Measurements from ENCODE around the gene MAGI1.

MAGI1 gene

DNA sequence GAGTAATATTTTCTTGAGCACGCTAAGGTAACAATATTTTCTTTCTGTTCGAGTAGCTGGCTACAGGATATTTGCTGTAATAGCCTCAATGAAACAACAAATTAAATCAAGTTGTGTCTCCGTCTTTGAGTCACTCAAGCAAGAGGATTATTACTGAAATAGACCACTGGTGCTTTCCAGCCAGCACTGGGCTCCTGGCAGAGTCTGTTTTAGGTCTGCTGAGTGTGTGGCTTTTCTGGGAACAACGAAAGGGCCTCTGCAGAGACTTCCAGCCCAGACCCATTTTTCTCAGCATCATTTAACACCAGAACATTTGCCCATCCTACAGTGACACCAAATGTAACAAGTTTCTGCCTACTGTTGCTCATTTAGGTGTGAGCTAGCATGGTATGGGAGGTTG is 652.9 kb downstream of the MAGI1 start:
- no peaks in the 10 kb centered on the region for H3K9me3 ChIP-seq (ENCODE audit: control insufficient read depth, insufficient read depth, low read length)
- no peak overlapping the region for H3K9ac ChIP-seq (ENCODE audit: low read depth, low read length)
- no peaks in the 10 kb centered on the region for H3K4me1 ChIP-seq (ENCODE audit: insufficient read depth, low read length)
- H3K36me3 ChIP-seq (ENCODE audit: insufficient read depth, low read length) = peaks cover 22% of the 10 kb centered on the region

DNA sequence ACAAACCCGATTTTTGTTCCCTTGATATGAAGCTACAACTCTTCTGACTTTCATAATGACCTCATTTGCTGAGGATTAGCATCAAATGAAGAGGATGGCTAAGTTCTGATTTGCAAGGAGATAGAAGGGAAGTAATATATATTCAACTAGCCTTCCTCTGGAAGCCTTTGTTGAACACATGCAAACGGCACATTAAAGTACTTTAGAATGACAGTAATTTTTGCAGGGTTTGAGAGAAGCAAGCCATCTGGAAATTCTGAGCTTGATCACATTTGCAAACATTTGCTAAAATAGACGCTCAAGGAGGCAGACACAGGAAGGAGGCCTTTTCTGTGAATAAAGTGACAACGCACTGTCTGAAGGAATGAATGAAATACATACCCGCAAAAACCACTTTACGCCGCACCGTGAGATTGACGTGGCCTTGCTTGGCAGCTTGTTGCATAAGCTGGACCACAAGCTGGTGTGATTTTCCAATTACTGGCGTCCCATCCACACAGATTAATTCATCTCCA is 657.2 kb downstream of the MAGI1 start:
- Histone ChIP-seq H3K36me3 (ENCODE audit: insufficient read depth, low read length) (peaks cover 29% of the 10 kb centered on the region), H3K9me3 (ENCODE audit: control insufficient read depth, insufficient read depth, low read length) (no peaks in the 10 kb centered on the region), H3K9ac (ENCODE audit: low read depth, low read length) (no peak overlapping the region), H3K4me1 (ENCODE audit: insufficient read depth, low read length) (no peaks in the 10 kb centered on the region)

DNA sequence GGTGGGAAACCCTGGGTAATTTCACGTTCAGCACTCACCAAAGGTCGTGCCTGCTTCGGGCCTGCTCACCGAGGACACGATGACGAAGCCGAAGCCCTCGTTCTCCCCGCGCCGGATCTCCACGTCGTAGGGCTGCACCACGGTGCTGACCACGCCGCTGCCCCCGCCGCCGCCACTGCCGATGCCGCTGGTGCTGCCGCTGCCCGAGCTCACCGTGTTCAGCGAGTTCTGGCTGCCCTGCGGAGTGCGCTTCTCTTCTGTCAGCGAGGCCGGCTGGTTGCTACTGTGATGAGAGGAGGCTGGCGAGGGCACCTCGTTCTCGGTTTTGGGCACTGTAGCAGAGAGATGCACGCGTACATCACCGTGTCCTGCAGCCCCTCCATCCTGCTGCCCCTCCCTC is 659.5 kb downstream of the MAGI1 start:
- Histone ChIP-seq H3K4me1 (ENCODE audit: insufficient read depth, low read length) (no peaks in the 10 kb centered on the region), H3K9ac (ENCODE audit: low read depth, low read length) (no peak overlapping the region), H3K36me3 (ENCODE audit: insufficient read depth, low read length) (peaks cover 29% of the 10 kb centered on the region), H3K9me3 (ENCODE audit: control insufficient read depth, insufficient read depth, low read length) (no peaks in the 10 kb centered on the region)

DNA sequence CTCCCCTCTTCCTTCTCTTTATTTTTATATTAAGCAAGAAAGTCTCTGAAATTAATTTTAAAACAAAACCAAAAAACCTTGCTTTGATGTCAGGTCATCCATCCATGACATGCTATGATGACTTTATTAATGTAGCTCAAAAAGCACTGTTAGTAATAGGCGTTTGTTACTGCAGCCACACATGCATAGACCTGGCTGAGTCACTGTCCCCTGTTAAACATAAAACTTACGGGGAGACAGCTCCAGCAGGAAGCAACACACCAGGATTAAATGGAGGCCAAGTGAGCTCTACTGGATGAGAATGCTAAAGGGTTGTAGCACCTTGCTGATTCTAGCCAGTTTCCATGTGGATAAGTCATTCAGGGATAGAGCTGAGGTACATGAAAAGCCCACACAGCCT is 661.1 kb downstream of the MAGI1 start:
- H3K36me3 ChIP-seq (ENCODE audit: insufficient read depth, low read length) = peaks cover 23% of the 10 kb centered on the region
- H3K9me3 ChIP-seq (ENCODE audit: control insufficient read depth, insufficient read depth, low read length) = no peaks in the 10 kb centered on the region
- no peaks in the 10 kb centered on the region for H3K4me1 ChIP-seq (ENCODE audit: insufficient read depth, low read length)
- H3K9ac ChIP-seq (ENCODE audit: low read depth, low read length) = no peak overlapping the region

DNA sequence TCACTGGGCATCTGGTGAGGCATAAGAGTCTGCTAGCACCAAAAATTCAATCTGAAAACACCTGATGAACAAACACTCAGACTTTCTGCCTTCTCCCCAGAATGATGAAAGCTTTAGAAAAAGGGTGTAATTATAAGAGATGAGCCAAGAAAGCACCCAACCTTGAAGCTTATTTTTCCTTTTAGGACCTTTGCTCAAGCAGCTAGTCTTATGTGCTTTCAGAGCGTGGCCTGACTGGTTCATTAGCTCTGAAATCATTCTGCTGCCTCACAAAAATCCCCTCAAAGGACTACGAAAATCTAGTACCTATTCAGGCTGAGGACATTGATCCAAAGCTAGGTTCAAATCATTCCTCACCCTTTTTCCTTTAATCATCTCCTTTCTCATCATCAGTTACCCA is 662.3 kb downstream of the MAGI1 start:
- Histone ChIP-seq H3K4me1 (ENCODE audit: insufficient read depth, low read length) (no peaks in the 10 kb centered on the region), H3K36me3 (ENCODE audit: insufficient read depth, low read length) (peaks cover 19% of the 10 kb centered on the region), H3K9ac (ENCODE audit: low read depth, low read length) (no peak overlapping the region), H3K9me3 (ENCODE audit: control insufficient read depth, insufficient read depth, low read length) (no peaks in the 10 kb centered on the region)

DNA sequence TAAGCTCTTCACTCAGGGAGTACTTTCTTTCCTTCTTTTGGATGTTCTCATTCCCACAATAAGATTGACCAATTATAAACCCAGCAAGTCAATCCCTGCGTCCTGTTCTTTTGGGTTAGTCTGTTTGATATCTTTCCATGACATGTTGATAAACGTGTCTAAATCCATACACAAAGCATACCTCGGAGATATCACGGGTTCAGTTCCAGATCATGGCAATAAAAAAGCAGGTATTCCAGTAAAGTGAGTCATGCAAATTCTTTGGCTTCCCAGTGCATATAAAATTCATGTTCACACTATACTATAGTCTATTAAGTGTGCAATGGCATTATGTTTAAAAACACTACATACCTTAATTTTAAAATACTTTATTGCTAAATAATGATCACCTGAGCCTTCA is 667.7 kb downstream of the MAGI1 start:
- H3K9me3 ChIP-seq (ENCODE audit: control insufficient read depth, insufficient read depth, low read length) = no peaks in the 10 kb centered on the region
- H3K36me3 ChIP-seq (ENCODE audit: insufficient read depth, low read length) = peaks cover 6% of the 10 kb centered on the region

DNA sequence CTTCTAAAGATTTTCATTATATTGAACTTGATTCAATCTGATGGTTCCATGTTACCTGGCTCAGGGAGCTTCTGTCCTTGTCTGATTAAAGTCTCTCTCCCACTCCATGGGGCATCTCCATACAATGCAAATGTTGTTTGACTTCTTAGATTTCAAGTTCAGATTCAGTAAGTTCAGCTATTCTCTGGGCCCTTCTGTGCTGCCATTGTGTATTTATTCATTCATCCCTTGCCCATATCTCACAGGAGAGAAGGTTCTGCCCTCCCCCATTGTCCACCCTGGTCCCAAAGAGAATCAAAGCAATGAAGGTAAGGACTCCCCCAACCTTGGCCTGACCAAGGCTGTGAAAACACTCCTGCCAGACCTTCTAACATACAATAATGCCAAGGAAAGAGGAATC is 669.9 kb downstream of the MAGI1 start:
- no peaks in the 10 kb centered on the region for H3K9me3 ChIP-seq (ENCODE audit: control insufficient read depth, insufficient read depth, low read length)
- H3K4me1 ChIP-seq (ENCODE audit: insufficient read depth, low read length) = no peaks in the 10 kb centered on the region
- H3K9ac ChIP-seq (ENCODE audit: low read depth, low read length) = no peak overlapping the region
- H3K36me3 ChIP-seq (ENCODE audit: insufficient read depth, low read length) = peaks cover 6% of the 10 kb centered on the region

More for the DNA sequence above, 667.7 kb downstream of the MAGI1 start:
- H3K9ac ChIP-seq (ENCODE audit: low read depth, low read length) = no peak overlapping the region
- H3K4me1 ChIP-seq (ENCODE audit: insufficient read depth, low read length) = no peaks in the 10 kb centered on the region

DNA sequence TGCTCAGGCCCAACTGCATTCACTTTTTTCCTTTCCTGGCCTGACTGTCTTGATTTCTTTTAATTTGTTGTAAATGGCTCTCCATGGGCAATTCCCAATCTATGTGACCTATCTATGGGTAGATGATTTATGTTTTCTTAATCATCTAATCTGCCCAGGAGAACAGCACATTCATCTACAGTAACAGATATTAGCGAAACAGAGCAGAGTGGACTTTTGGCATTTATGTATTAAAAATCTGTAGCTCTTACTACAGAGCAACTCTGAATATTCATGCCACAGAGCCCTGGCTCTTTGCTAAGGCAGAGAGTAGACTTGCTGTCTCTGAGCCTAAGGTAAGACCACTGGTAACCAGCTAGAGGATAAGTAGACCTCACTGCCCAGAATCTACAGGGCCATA is 676.0 kb downstream of the MAGI1 start:
- H3K36me3 ChIP-seq (ENCODE audit: insufficient read depth, low read length) = no peaks in the 10 kb centered on the region; the same call in 1 of the 2 replicates

DNA sequence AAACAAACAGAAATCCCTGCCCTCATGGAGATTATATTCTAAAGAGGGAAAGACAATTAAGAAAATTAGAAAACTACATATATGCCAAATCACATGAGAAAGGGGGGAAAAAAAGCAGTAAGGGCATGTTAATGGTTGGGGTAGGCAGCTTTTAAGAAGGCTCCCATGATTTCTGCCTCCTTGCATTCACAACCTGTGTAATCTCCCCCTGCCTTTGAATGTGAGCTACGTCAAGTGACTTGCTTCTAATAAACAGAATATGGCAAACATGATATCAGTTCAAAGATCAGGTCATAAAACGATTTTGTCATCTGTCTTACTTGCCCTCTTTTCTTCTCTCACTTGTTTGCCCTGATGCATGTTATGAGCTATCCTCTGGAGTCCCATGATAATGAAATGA is 677.3 kb downstream of the MAGI1 start:
- no peak overlapping the region for H3K9ac ChIP-seq (ENCODE audit: low read depth, low read length)
- no peaks in the 10 kb centered on the region; the same call in 1 of the 2 replicates for H3K36me3 ChIP-seq (ENCODE audit: insufficient read depth, low read length)

More for the DNA sequence above, 676.0 kb downstream of the MAGI1 start:
- H3K4me1 ChIP-seq (ENCODE audit: insufficient read depth, low read length) = no peaks in the 10 kb centered on the region
- no peak overlapping the region for H3K9ac ChIP-seq (ENCODE audit: low read depth, low read length)
- peaks cover 5% of the 10 kb centered on the region; the same call in 1 of the 2 replicates for H3K9me3 ChIP-seq (ENCODE audit: control insufficient read depth, insufficient read depth, low read length)

DNA sequence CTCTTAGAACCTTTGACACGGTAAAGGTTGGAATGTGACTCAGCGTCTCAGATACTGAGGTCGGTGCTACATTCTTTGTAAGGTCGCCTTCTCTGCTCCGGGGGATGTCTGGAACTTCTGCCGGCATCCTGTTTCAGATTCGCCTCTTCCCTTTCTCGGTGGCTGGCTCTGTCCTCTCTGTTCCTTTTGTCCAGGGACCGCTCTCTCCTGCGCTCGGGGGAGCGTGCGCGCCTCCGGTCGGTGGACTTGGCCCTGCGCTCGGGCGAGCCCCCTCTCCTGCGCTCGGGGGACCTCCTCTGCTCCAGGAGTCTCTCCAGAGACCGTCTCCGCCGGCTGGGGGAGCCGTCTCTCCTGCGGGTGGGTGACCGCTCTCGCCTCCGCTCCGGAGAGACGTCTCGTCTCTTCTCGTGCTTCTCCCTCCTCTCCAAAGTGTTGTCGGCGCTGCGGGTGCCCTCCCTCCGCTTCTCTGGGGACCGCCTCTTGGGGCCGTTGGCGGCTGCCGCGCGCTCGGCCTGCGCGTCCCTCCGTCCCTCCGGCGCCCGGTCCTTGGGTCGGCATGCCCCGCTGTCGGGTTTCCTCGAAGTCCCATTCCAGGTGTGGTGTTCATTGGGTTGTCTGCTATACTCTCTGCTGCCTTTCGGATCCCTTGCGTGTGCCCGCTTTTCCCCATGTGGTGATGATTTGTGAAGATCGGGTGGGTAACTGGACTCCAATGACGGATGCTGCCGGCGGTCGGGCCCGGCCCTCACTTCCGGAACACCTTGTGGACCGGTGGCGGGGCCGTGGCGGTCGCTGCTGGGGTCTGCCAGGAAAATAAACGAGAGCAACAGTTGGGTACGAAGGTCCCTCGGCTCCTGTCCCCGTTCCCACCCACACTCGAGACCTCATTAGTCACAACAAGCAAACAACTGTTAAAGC is 682.1 kb downstream of the MAGI1 start:
- Histone ChIP-seq H3K4me1 (ENCODE audit: insufficient read depth, low read length) (peaks cover 3% of the 10 kb centered on the region; the same call in 1 of the 2 replicates), H3K9me3 (ENCODE audit: control insufficient read depth, insufficient read depth, low read length) (peaks cover 1% of the 10 kb centered on the region; the same call in 1 of the 2 replicates), H3K9ac (ENCODE audit: low read depth, low read length) (peak overlapping the region; percentile 42; the same call in 1 of the 2 replicates), H3K36me3 (ENCODE audit: insufficient read depth, low read length) (no peaks in the 10 kb centered on the region)

More for the DNA sequence above, 677.3 kb downstream of the MAGI1 start:
- H3K4me1 ChIP-seq (ENCODE audit: insufficient read depth, low read length) = no peaks in the 10 kb centered on the region; the same call in 1 of the 2 replicates
- H3K9me3 ChIP-seq (ENCODE audit: control insufficient read depth, insufficient read depth, low read length) = peaks cover 5% of the 10 kb centered on the region; the same call in 1 of the 2 replicates

DNA sequence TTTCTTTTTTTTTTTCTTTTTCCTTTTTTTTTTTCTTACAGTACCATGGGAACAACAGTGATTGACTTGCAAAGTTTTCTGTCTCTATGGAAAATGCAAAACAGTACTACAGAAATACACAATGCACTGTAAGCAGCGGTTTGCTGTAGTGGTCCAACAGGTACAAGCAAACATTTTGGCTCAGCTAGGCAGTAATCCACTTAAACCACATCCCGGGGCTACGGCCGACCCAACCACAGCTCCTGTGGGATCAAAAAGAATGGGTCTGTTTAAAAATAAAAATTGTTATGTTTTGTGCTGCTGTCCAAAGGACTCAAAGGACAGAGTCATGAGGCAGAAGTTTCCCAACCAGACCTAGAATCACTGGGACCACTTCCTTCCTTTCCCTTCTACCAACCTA is 683.8 kb downstream of the MAGI1 start:
- no peaks in the 10 kb centered on the region for H3K36me3 ChIP-seq (ENCODE audit: insufficient read depth, low read length)
- no peak overlapping the region for H3K9ac ChIP-seq (ENCODE audit: low read depth, low read length)
- peaks cover 3% of the 10 kb centered on the region; the same call in 1 of the 2 replicates for H3K4me1 ChIP-seq (ENCODE audit: insufficient read depth, low read length)
- H3K9me3 ChIP-seq (ENCODE audit: control insufficient read depth, insufficient read depth, low read length) = no peaks in the 10 kb centered on the region

DNA sequence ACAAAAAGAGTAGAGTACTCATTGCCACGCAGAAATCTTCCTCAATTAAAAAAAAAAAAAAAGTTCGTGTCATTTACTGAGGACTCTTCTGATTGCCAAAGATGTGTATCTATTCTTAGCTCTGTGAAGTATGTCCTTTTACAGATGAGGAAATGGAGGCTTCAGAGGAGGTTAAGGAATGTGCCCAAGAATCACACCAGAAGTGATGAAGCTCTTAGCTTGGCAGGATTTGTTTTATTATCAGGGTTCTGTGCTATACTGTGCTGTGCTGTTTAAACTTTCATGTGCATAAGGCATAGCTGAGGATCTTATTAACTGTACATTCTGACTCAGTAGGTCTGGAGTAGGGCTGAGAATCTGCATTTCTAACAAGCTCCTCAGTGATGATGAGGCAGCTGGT is 685.8 kb downstream of the MAGI1 start:
- Histone ChIP-seq H3K4me1 (ENCODE audit: insufficient read depth, low read length) (peaks cover 3% of the 10 kb centered on the region; the same call in 1 of the 2 replicates), H3K9ac (ENCODE audit: low read depth, low read length) (no peak overlapping the region), H3K36me3 (ENCODE audit: insufficient read depth, low read length) (no peaks in the 10 kb centered on the region), H3K9me3 (ENCODE audit: control insufficient read depth, insufficient read depth, low read length) (no peaks in the 10 kb centered on the region)

DNA sequence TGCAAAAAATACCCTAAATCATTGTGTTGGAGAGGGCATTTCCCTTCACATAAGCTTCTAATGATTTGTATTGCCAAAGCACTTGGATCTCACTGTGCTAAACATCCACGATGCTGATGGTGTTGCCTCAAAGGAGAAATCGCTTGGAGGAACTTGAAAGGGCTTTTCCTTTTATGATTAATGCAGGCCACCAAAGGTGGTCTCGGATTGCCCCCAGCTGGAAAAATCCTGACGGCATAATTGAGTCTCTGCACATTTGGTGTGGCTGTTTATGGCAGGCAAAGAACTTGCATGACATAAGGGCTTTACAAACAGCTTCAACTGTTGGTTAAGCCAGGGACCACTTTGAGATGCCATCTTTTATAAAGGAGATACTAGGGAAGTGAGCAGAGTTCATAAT is 687.0 kb downstream of the MAGI1 start:
- H3K9ac ChIP-seq (ENCODE audit: low read depth, low read length) = no peak overlapping the region
- peaks cover 3% of the 10 kb centered on the region; the same call in 1 of the 2 replicates for H3K4me1 ChIP-seq (ENCODE audit: insufficient read depth, low read length)
- H3K36me3 ChIP-seq (ENCODE audit: insufficient read depth, low read length) = no peaks in the 10 kb centered on the region
- no peaks in the 10 kb centered on the region for H3K9me3 ChIP-seq (ENCODE audit: control insufficient read depth, insufficient read depth, low read length)

DNA sequence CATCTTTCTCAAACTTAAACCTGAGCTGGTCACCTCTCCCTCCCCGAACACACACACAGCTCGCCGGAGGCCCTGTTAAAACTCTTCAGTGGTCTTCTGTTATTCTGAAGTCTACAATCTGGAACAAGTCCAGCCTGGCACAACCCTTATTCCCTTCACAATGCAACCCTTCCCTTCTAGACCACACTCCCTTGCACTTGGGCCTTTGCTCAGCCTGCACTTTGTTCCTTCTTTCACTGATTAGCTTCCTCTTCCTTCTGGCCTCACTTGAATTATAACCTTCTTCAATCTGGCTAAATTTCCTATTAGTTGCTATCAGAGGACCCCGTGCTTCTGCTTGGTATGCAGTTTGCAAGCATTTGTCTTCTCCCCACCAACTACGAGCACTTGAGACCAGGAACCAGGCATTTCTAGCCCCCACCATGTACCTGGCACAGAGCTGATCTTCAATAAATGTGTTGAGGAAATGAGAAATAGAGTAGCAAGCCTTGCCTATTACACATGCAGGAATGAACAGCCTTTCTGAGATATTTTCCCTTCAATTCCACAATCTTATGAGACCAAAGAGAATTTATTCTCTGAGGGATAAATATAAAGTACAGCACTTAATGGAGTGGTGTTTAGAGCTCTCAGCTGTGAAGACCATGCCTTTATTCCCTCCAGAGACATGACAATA is 687.8 kb downstream of the MAGI1 start:
- H3K36me3 ChIP-seq (ENCODE audit: insufficient read depth, low read length) = no peaks in the 10 kb centered on the region
- H3K9ac ChIP-seq (ENCODE audit: low read depth, low read length) = no peak overlapping the region
- H3K9me3 ChIP-seq (ENCODE audit: control insufficient read depth, insufficient read depth, low read length) = no peaks in the 10 kb centered on the region
- H3K4me1 ChIP-seq (ENCODE audit: insufficient read depth, low read length) = peaks cover 3% of the 10 kb centered on the region; the same call in 1 of the 2 replicates
